Measurements from ENCODE around the gene ITGB7. TPM values are rescaled to one million over a fixed set of nuclear protein-coding genes. Genes with fewer than 3 reads are reported as not detected.

The ITGB7 gene
- total and polyA plus RNA-seq, 7 donors = 0.19 to 1.6 (median 0.65) TPM

DNA sequence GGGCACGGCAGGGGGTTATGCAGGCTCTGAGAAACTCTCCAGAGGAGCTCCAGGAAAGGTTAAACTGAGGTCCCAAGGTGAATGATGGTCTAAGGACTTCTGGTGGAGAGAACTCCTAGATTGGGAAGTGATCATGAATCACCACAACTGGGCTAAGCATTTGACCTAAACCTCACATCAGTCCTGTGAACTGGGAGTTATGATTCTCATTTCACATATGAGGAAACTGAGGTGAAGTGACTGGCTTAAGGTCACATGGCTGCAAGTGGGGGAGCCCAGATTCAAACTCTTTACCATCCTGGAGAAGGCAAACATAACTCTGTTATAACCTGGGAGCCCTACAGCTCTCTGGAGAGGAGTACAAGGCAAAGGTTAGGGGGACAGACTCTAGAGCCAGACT lies 20.8 kb upstream of the ITGB7 start:
- Histone ChIP-seq H3K9me3 (no peaks in the 10 kb centered on the region), H3K36me3 (ENCODE audit: insufficient read depth in 1 of 2, low read depth in 1 of 2) (no peaks in the 10 kb centered on the region), H3K4me3 (no peak overlapping the region), H3K4me1 (peaks cover 12% of the 10 kb centered on the region), H3K27me3 (ENCODE audit: insufficient read depth in 3 of 3, low read length in 2 of 3) (peaks cover 0 to 15% (median 2%) of the 10 kb centered on the region in 3 donors), H3K27ac (no peak overlapping the region)
- 78 to 81% (median 80%) methylated on average over 1 of the region's 1 CpG for WGBS, 3 donors
- intact Hi-C loops (cut with DNase I) = no loop called here
- DNase-seq (no peak), ATAC-seq (no peak)
- TF ChIP-seq, protein P1, sequence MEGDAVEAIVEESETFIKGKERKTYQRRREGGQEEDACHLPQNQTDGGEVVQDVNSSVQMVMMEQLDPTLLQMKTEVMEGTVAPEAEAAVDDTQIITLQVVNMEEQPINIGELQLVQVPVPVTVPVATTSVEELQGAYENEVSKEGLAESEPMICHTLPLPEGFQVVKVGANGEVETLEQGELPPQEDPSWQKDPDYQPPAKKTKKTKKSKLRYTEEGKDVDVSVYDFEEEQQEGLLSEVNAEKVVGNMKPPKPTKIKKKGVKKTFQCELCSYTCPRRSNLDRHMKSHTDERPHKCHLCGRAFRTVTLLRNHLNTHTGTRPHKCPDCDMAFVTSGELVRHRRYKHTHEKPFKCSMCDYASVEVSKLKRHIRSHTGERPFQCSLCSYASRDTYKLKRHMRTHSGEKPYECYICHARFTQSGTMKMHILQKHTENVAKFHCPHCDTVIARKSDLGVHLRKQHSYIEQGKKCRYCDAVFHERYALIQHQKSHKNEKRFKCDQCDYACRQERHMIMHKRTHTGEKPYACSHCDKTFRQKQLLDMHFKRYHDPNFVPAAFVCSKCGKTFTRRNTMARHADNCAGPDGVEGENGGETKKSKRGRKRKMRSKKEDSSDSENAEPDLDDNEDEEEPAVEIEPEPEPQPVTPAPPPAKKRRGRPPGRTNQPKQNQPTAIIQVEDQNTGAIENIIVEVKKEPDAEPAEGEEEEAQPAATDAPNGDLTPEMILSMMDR (IDR thresholded peaks at IDR 0.05) = no peak

DNA sequence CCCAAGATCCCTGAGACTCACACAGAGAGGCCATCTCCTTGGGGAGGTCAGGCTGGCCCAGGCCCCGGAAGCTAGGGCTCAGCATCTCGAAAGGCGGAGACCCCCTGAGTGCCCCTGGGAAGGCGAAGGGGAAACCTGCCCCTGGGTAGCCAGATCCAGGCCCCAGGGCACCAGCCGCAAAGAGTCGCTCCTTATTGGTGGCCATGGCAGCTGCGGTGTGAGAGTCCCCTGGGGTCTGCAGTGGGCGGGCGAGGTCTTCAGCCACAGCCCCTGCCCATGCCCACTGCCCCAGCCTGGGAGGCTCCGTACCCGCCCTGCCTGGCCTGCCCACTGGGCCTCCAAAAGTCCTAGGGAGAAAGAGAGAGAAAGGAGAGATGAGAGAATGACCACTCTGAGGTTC lies 20.3 kb upstream of the ITGB7 start:
- H3K4me1 ChIP-seq = peaks cover 16% of the 10 kb centered on the region
- WGBS, 3 donors = 92 to 95% (median 95%) methylated on average over 11 of the region's 11 CpGs

DNA sequence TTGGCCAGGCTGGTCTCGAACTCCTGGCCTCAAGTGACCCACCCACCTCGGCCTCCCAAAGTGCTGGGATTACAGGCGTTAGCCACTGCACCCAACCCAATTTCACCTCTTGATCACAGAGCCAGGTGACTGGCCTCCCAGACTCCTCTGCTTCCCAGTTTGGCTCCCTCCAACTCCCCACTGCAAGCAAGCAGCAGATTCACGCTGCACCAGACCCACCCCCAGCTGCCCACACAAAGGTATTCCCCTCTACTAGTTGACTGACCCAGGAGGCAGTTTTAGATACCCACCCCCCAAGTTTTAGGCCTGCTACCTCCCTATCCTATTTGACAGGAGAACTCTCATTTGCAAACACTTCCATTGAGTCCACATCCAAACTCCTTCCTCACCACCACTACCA lies 19.8 kb upstream of the ITGB7 start:
- peak in 1 of 2 donors; percentile 14 for DNase-seq
- intact Hi-C loops (cut with DNase I) = no loop called here
- no peak for ATAC-seq
- H3K4me1 ChIP-seq = peaks cover 19% of the 10 kb centered on the region
- no peaks in the 10 kb centered on the region for H3K9me3 ChIP-seq
- TF ChIP-seq, protein P1 (IDR thresholded peaks at IDR 0.05) = no peak
- peaks cover 0 to 9% (median 1%) of the 10 kb centered on the region in 3 donors for H3K27me3 ChIP-seq (ENCODE audit: insufficient read depth in 3 of 3, low read length in 2 of 3)
- no peak overlapping the region for H3K27ac ChIP-seq
- WGBS, 3 donors = 93 to 96% (median 95%) methylated on average over 4 of the region's 4 CpGs
- no peaks in the 10 kb centered on the region for H3K36me3 ChIP-seq (ENCODE audit: insufficient read depth in 1 of 2, low read depth in 1 of 2)
- H3K4me3 ChIP-seq = no peak overlapping the region

More for the DNA sequence above, 20.3 kb upstream of the ITGB7 start:
- no peak overlapping the region for H3K4me3 ChIP-seq
- no peak overlapping the region for H3K27ac ChIP-seq
- H3K36me3 ChIP-seq (ENCODE audit: insufficient read depth in 1 of 2, low read depth in 1 of 2) = no peaks in the 10 kb centered on the region
- peaks cover 0 to 11% (median 2%) of the 10 kb centered on the region in 3 donors for H3K27me3 ChIP-seq (ENCODE audit: insufficient read depth in 3 of 3, low read length in 2 of 3)
- DNase-seq = peak in 1 of 2 donors; percentile 23
- TF ChIP-seq, protein P1 (IDR thresholded peaks at IDR 0.05) = no peak
- intact Hi-C loops (cut with DNase I) = no loop called here
- H3K9me3 ChIP-seq = no peaks in the 10 kb centered on the region
- no peak for ATAC-seq

DNA sequence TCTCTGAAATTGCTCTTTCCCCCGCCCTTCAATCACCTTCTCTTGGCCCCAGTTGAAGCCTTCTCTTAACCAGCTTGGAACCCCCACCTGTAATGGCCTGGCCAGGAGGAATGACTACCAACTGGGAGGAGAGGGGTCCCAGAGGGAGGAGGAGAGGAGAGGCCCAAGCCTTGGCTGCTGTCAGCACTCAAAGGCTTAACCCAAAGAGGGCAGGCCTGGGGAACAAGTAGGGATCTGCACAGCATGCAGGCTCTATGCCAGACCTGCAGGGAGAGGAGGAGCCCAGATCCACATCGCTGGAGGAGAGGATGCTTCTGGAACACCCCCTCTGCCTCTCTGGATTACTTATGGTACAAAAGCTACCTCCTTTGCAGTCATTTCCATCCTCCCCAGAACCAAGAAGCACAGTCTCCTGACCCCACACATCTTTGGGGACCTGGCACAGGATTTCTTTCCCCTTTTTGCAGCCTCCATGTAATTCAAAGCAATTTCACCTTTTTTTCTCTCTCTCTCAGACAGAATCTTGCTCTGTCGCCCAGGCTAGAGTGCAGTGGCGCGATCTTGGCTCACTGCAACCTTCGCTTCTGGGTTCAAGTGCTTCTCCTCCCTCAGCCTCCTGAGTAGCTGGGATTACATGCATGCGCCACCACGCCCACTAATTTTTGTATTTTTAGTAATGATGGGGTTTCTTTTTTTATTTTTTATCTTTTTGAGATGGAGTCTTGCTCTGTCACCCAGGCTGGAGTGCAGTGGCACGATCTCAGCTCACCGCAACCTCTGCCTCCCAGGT lies 18.8 kb upstream of the ITGB7 start:
- 87 to 91% (median 90%) methylated on average over 8 to 10 of the region's 10 CpGs for WGBS, 3 donors
- no peak overlapping the region for H3K27ac ChIP-seq
- no peak overlapping the region for H3K4me3 ChIP-seq
- ATAC-seq (no peak), DNase-seq (peak in 1 of 2 donors; percentile 27)
- H3K9me3 ChIP-seq = no peaks in the 10 kb centered on the region
- H3K27me3 ChIP-seq (ENCODE audit: insufficient read depth in 3 of 3, low read length in 2 of 3) = no peaks in the 10 kb centered on the region
- intact Hi-C loops (cut with DNase I) = no loop called here
- TF ChIP-seq, protein P1 (IDR thresholded peaks at IDR 0.05) = no peak
- H3K36me3 ChIP-seq (ENCODE audit: insufficient read depth in 1 of 2, low read depth in 1 of 2) = no peaks in the 10 kb centered on the region
- H3K4me1 ChIP-seq = peaks cover 19% of the 10 kb centered on the region

Data from psoas muscle (tissue), 8 donors.